ENCODE data around the gene FHL2. TPM values are rescaled to one million over a fixed set of nuclear protein-coding genes. Genes with fewer than 3 reads are reported as not detected.

FHL2 gene
- total and polyA plus RNA-seq, 4 experiments from 2014 or later, result 0.23 to 0.87 (median 0.33) TPM; not detected in 1

DNA sequence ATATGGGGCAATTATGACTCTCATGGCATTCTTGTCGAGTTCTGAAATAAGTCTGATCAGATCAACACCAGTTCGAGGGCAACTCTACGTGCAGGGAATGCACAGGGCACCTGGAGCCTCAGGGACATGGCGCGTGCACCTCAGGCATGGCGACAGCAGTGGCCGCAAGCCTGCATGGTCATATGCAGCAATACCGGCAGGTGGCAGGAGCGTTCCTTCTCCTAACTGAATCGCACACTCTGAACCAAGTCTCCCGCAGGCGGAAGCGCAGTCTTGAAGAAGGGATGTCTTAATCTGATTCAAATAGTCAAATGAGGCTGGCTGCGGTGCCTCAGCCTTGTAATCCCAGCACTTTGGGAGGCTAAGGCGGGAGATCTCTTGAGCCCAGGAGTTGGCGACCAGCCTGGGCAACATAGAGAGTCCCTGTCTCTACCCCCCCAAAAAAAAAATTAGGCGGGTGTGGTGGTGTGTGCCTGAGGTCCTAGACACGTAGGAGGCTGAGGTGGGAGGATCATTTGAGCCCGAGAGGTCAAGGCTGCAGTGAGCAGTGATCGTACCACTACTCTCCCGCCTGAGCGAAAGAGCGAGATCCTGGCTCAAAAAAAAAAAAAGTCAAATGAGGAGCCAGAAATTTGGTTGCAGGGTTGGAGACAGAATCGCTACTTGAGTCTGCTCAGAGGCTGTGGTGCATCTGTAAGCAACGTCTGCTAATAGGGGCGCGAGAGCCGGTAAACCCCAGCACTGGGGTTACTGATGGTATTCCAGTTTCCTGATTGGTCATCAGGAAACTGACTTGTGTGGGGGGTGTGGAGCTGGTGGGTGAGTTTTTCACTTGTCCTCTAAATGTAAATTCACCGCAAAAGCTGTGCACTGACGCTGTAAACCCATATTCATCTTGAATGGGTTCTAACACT, 28.8 kb downstream of the FHL2 start:
- CTCF ChIA-PET (ENCODE audit: partially characterized antibody), result interaction anchor here (0.6 to 6.2 kb wide), 13 partner anchors 15 to 1173 kb away, joined by 3 to 77 read pairs (median 3); no protein-coding TSS in a partner anchor

DNA sequence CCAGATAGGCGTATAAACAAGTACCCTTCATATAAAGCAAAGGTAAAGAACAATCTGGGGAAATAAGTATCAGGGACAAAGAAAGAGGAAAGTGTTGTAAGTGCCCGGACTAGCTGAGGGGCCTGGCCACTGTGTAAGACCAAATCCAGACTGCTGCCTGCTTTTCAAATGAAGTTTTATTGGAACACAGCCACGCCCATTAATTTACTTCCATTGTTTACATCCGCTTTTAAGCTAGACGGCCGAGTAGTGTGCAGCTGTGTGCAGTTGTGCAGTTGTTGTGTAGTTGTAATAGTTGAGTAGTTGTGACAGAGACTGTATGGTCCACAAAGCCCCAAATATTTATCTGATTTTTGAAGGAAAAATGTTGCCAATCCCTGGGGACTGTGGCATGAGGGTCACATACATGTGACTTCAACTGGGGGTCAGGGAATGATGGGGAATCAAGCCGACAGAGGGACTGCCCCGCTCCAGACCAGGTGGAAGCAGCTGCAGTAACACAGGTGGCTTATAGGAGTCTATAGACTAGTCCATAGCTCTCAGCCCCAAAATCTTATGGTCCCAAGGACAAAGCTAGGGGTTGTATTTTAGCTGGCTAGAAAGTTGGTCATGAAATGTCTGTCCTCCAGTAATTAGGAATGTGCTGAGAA, 30.0 kb downstream of the FHL2 start:
- Mint-ChIP-seq H3K4me1 (peaks cover 12 to 20% (median 18%) of the 10 kb centered on the region in 4 donors), H3K27ac (no peak overlapping the region), H3K4me3 (no peak overlapping the region), H3K9me3 (no peaks in the 10 kb centered on the region), H3K27me3 (no peaks in the 10 kb centered on the region), H3K36me3 (no peaks in the 10 kb centered on the region)
- DNase-seq, result no peak
- Histone ChIP-seq H3K27ac (ENCODE audit: low read depth, low read length) (no peak overlapping the region), H3K4me3 (ENCODE audit: low read length in 2 of 2) (no peak overlapping the region), H3K9me3 (ENCODE audit: control insufficient read depth in 1 of 2, low read length in 2 of 2) (no peaks in the 10 kb centered on the region), H3K36me3 (ENCODE audit: insufficient read depth, low read length) (no peaks in the 10 kb centered on the region), H3K27me3 (ENCODE audit: insufficient read depth, low read length) (no peaks in the 10 kb centered on the region), H3K4me1 (ENCODE audit: insufficient read depth, low read length) (peaks cover 21% of the 10 kb centered on the region)
- ChIA-PET CTCF (ENCODE audit: partially characterized antibody) (interaction anchor here (0.6 to 3.6 kb wide), 12 partner anchors 9 to 419 kb away, joined by 3 to 77 read pairs (median 4); no protein-coding TSS in a partner anchor), POLR2A (ENCODE audit: partially characterized antibody) (no interaction called here)
- intact Hi-C loops (cut with micrococcal nuclease), result loop anchor here (1.0 to 2.0 kb wide), 4 partner anchors 152 to 1213 kb away; no protein-coding TSS in a partner anchor

More for the DNA sequence above, 28.8 kb downstream of the FHL2 start:
- Mint-ChIP-seq H3K4me1 (peaks cover 15 to 27% (median 25%) of the 10 kb centered on the region in 4 donors), H3K4me3 (peak overlapping the region in 7 of 8 donors; percentile 0 to 65 (median 16)), H3K36me3 (no peaks in the 10 kb centered on the region), H3K9me3 (no peaks in the 10 kb centered on the region), H3K27ac (peak overlapping the region in 5 of 7 donors; percentile 14 to 68 (median 25)), H3K27me3 (no peaks in the 10 kb centered on the region)
- no peak overlapping the region for H3K27ac ChIP-seq (ENCODE audit: low read depth, low read length)
- no peaks in the 10 kb centered on the region for H3K36me3 ChIP-seq (ENCODE audit: insufficient read depth, low read length)
- intact Hi-C loops (cut with micrococcal nuclease), result loop anchor here (1.0 to 2.0 kb wide), 4 partner anchors 151 to 1212 kb away; no protein-coding TSS in a partner anchor
- no peaks in the 10 kb centered on the region for H3K9me3 ChIP-seq (ENCODE audit: control insufficient read depth in 1 of 2, low read length in 2 of 2)
- peak; percentile 77 to 85 (median 82) for DNase-seq
- H3K4me1 ChIP-seq (ENCODE audit: insufficient read depth, low read length), result peaks cover 27% of the 10 kb centered on the region
- POLR2A ChIA-PET (ENCODE audit: partially characterized antibody), result no interaction called here
- no peak overlapping the region for H3K4me3 ChIP-seq (ENCODE audit: low read length in 2 of 2)
- no peaks in the 10 kb centered on the region for H3K27me3 ChIP-seq (ENCODE audit: insufficient read depth, low read length)

DNA sequence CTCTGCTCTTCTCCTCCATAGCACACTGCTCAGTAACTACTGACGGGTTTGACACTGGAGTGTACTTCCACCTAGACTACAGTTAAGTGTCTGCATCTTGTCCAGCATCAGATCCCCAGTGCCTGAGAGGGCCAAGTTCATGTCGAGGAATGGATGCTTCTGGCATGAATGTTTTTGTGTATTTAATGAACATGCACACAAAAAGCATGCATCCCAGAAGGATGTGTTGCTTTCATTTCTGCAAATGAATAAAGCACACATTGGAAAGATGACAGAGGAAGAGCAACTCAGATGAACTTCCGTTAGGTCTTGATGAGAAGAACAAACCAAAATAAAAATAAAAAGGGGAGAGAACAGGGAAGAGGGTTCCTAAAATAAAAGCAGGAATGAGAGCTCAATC, 33.6 kb downstream of the FHL2 start:
- H3K36me3 ChIP-seq (ENCODE audit: insufficient read depth, low read length), result no peaks in the 10 kb centered on the region
- Mint-ChIP-seq H3K27ac (no peak overlapping the region), H3K4me1 (peaks cover 19 to 30% (median 25%) of the 10 kb centered on the region in 4 donors), H3K4me3 (no peak overlapping the region), H3K36me3 (peaks cover 0 to 3% of the 10 kb centered on the region in 2 donors), H3K9me3 (no peaks in the 10 kb centered on the region), H3K27me3 (no peaks in the 10 kb centered on the region)
- ChIA-PET POLR2A (ENCODE audit: partially characterized antibody) (no interaction called here), CTCF (ENCODE audit: partially characterized antibody) (interaction anchor here (5.0 kb wide), 1 partner anchor 156 kb away, joined by 20 read pairs; no protein-coding TSS in a partner anchor)
- no peaks in the 10 kb centered on the region for H3K27me3 ChIP-seq (ENCODE audit: insufficient read depth, low read length)
- intact Hi-C loops (cut with micrococcal nuclease), result no loop called here
- H3K4me1 ChIP-seq (ENCODE audit: insufficient read depth, low read length), result peaks cover 20% of the 10 kb centered on the region
- no peaks in the 10 kb centered on the region for H3K9me3 ChIP-seq (ENCODE audit: control insufficient read depth in 1 of 2, low read length in 2 of 2)
- H3K4me3 ChIP-seq (ENCODE audit: low read length in 2 of 2), result no peak overlapping the region
- H3K27ac ChIP-seq (ENCODE audit: low read depth, low read length), result no peak overlapping the region
- DNase-seq, result no peak

DNA sequence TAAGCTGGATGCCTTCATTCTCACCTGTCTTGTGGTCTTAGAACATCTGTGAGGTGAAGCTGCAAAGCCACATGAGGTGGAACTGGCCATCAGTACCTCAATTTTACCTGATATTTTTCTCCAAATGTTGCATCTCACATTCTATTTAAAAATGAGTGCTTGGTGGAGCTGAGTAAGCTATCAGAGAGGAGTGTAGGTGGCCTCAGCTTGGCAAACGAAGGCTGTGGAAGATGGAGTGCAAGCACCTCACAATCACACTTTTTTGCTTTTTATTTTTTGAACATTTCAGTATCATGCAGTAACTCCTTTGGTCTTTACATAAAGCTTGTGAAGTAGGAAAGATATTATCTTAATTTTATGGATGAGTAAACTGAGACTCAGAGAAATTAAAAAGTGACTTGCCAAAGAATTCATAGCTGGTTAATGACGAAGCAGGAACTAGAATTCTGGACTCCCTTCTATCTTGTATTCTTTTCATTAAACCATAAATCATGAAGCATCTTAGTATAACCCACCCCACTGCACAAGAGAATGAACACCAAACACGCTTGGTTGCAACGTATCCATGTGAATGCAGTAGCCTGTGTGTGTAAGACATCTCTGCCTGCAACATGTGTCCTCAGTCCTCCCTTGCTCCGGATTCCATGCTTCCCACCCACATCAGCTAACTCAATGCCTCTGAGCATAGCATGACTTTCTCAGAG, 34.3 kb downstream of the FHL2 start:
- Mint-ChIP-seq H3K4me3 (no peak overlapping the region), H3K9me3 (peaks cover 0 to under 1% (median 0%) of the 10 kb centered on the region in 8 donors), H3K4me1 (peaks cover 16 to 29% (median 22%) of the 10 kb centered on the region in 4 donors), H3K36me3 (peaks cover 3 to 6% of the 10 kb centered on the region in 2 donors), H3K27ac (no peak overlapping the region), H3K27me3 (no peaks in the 10 kb centered on the region)
- H3K4me3 ChIP-seq (ENCODE audit: low read length in 2 of 2), result no peak overlapping the region
- intact Hi-C loops (cut with micrococcal nuclease), result no loop called here
- CTCF ChIA-PET (ENCODE audit: partially characterized antibody), result interaction anchor here (0.7 to 5.0 kb wide), 4 partner anchors 145 to 182 kb away, joined by 3 to 20 read pairs (median 4); no protein-coding TSS in a partner anchor
- POLR2A ChIA-PET (ENCODE audit: partially characterized antibody), result no interaction called here
- no peak overlapping the region for H3K27ac ChIP-seq (ENCODE audit: low read depth, low read length)
- peaks cover 14% of the 10 kb centered on the region for H3K4me1 ChIP-seq (ENCODE audit: insufficient read depth, low read length)
- H3K9me3 ChIP-seq (ENCODE audit: control insufficient read depth in 1 of 2, low read length in 2 of 2), result no peaks in the 10 kb centered on the region
- peaks cover 2% of the 10 kb centered on the region for H3K36me3 ChIP-seq (ENCODE audit: insufficient read depth, low read length)
- no peaks in the 10 kb centered on the region for H3K27me3 ChIP-seq (ENCODE audit: insufficient read depth, low read length)
- no peak for DNase-seq

DNA sequence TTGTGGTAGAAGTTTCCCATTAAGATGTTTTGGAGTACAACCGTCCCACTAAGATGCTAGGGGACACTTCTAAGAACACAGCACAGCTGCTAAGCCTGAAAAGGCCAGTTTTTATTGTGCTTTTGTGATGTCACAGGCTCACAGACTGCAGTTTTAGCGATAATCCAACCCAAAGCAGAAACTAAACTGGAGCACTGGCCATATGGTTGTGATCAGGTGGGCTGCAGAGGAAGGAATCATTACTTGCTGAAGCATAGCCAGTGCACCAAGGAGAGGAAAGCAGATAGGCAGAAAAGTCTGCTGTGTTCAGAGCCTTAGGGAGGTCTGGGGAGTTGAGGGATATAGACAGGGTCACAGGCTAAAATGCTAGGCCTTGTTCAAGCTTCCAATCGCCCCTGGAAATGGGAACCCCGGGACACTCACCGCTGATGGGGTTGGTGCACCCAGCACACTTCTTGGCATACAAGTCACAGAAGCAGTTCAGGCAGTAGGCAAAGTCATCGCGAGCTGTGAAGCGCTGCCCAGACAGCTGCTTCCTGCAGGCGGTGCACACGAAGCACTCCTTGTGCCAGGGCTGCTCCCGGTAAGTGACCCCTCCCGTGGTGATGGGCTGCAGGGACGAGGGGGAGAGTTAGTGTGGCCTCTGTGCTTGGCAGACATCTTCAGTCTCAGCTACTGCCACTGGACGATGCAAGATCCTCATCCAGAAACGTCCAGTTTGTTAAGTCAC, 35.8 kb downstream of the FHL2 start:
- DNase-seq, result no peak
- H3K27me3 Mint-ChIP-seq, result no peaks in the 10 kb centered on the region

DNA sequence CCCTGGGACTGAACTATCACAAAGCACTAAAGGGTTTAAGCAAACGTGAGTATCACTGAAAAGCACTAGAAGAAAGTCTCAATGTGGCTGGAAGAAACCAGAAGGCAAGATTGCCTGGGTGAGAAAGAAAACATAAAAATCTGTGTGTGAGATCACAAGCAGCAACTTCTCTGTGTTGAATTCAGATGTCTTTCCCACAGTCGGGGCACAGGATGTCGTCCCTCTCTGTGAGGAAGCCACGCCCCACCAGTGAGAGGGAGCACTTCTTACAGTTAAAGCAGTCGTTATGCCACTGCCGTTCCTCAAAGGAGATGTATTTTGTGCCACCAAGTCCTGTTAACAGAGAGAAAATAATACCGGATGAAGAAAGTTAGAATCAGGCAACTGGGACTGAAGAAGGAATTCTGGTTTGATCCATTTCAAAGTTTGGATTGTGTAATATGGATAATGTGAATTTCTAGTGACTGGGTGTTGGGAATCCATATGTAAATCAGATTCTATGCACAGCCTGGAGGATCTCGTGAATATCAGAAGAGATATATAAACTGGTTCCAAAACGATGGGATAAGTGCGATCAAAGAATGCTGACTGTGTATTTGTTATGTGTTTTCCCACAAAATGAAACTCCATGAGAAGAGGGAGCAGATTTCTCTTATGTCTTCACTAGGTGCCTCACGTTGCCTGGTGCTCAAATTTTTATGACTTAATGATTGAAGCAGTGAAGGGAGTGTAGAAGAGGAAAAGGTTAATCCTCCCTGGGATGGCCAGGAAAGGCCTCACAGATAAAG, 37.6 kb downstream of the FHL2 start:
- Mint-ChIP-seq H3K4me1 (peaks cover 16 to 28% (median 22%) of the 10 kb centered on the region in 4 donors), H3K4me3 (peak overlapping the region in 3 of 8 donors; percentile 5 to 37 (median 15)), H3K9me3 (peaks cover 0 to 15% (median 10%) of the 10 kb centered on the region in 8 donors), H3K36me3 (peaks cover 29 to 32% of the 10 kb centered on the region in 2 donors), H3K27ac (peak overlapping the region in 6 of 7 donors; percentile 8 to 82 (median 40)), H3K27me3 (no peaks in the 10 kb centered on the region)
- no peak overlapping the region for H3K27ac ChIP-seq (ENCODE audit: low read depth, low read length)
- POLR2A ChIA-PET (ENCODE audit: partially characterized antibody), result no interaction called here
- peak in 2 of 5 donors; percentile 24 to 27 for DNase-seq
- no peak overlapping the region for H3K4me3 ChIP-seq (ENCODE audit: low read length in 2 of 2)
- CTCF ChIA-PET (ENCODE audit: partially characterized antibody), result interaction anchor here (1.3 to 5.0 kb wide), 2 partner anchors 155 to 160 kb away, joined by 3 to 20 read pairs; no protein-coding TSS in a partner anchor
- H3K27me3 ChIP-seq (ENCODE audit: insufficient read depth, low read length), result no peaks in the 10 kb centered on the region
- H3K9me3 ChIP-seq (ENCODE audit: control insufficient read depth in 1 of 2, low read length in 2 of 2), result peaks cover 0 to 7% of the 10 kb centered on the region in 2 donors
- H3K36me3 ChIP-seq (ENCODE audit: insufficient read depth, low read length), result peaks cover 15% of the 10 kb centered on the region
- intact Hi-C loops (cut with micrococcal nuclease), result no loop called here
- peaks cover 12% of the 10 kb centered on the region for H3K4me1 ChIP-seq (ENCODE audit: insufficient read depth, low read length)

More for the DNA sequence above, 35.8 kb downstream of the FHL2 start:
- Histone ChIP-seq H3K27me3 (ENCODE audit: insufficient read depth, low read length) (no peaks in the 10 kb centered on the region), H3K27ac (ENCODE audit: low read depth, low read length) (no peak overlapping the region), H3K36me3 (ENCODE audit: insufficient read depth, low read length) (peaks cover 10% of the 10 kb centered on the region), H3K4me1 (ENCODE audit: insufficient read depth, low read length) (peaks cover 12% of the 10 kb centered on the region), H3K4me3 (ENCODE audit: low read length in 2 of 2) (no peak overlapping the region), H3K9me3 (ENCODE audit: control insufficient read depth in 1 of 2, low read length in 2 of 2) (no peaks in the 10 kb centered on the region)
- H3K4me1 Mint-ChIP-seq, result peaks cover 16 to 28% (median 22%) of the 10 kb centered on the region in 4 donors
- intact Hi-C loops (cut with micrococcal nuclease), result no loop called here
- H3K4me3 Mint-ChIP-seq, result no peak overlapping the region
- ChIA-PET POLR2A (ENCODE audit: partially characterized antibody) (no interaction called here), CTCF (ENCODE audit: partially characterized antibody) (interaction anchor here (1.1 to 5.0 kb wide), 6 partner anchors 18 to 184 kb away, joined by 3 to 20 read pairs (median 4); no protein-coding TSS in a partner anchor)
- peak overlapping the region in 1 of 7 donors; percentile 52 for H3K27ac Mint-ChIP-seq
- H3K36me3 Mint-ChIP-seq, result peaks cover 16% of the 10 kb centered on the region in 2 donors
- H3K9me3 Mint-ChIP-seq, result peaks cover 0 to 2% (median 0%) of the 10 kb centered on the region in 8 donors
